ENCODE results near the gene MTERF2.

The MTERF2 gene

GRCh38 chr12:106981788-106982187, 5.2 kb downstream of the MTERF2 start:
- in situ Hi-C loops (cut with HindIII; ENCODE audit: low sequenced_read_pairs), result no loop called here
- no peak overlapping the region for H3K4me3 ChIP-seq (ENCODE audit: low read depth, low read length)
- no peak for DNase-seq (ENCODE audit: low read depth, low spot score)
- TF ChIP-seq, protein P1, sequence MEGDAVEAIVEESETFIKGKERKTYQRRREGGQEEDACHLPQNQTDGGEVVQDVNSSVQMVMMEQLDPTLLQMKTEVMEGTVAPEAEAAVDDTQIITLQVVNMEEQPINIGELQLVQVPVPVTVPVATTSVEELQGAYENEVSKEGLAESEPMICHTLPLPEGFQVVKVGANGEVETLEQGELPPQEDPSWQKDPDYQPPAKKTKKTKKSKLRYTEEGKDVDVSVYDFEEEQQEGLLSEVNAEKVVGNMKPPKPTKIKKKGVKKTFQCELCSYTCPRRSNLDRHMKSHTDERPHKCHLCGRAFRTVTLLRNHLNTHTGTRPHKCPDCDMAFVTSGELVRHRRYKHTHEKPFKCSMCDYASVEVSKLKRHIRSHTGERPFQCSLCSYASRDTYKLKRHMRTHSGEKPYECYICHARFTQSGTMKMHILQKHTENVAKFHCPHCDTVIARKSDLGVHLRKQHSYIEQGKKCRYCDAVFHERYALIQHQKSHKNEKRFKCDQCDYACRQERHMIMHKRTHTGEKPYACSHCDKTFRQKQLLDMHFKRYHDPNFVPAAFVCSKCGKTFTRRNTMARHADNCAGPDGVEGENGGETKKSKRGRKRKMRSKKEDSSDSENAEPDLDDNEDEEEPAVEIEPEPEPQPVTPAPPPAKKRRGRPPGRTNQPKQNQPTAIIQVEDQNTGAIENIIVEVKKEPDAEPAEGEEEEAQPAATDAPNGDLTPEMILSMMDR (IDR thresholded peaks at IDR 0.05; ENCODE audit: low read depth, low read length), result no peak

DNA sequence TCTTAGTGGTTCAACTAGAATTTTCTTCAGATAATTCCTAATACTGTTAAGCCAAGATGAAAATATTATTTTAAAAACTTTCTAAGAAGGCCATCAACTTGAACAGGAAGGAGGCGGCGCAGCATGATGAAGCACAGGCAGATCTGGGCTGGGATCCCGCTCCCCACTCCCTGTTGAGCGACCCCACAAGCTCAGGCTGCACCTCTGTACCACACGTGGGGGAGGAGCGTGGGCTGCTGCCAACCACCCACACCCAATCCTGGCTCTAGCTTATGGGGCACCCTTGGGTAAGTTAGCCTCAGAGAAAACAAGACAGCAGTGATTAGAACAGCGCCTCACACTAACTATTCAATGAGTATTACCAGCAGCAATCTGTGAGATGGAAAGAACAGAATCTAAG, 6.0 kb downstream of the MTERF2 start:
- peak; percentile 42 for DNase-seq (ENCODE audit: low read depth, low spot score)
- TF ChIP-seq, protein P1 (IDR thresholded peaks at IDR 0.05; ENCODE audit: low read depth, low read length), result no peak

DNA sequence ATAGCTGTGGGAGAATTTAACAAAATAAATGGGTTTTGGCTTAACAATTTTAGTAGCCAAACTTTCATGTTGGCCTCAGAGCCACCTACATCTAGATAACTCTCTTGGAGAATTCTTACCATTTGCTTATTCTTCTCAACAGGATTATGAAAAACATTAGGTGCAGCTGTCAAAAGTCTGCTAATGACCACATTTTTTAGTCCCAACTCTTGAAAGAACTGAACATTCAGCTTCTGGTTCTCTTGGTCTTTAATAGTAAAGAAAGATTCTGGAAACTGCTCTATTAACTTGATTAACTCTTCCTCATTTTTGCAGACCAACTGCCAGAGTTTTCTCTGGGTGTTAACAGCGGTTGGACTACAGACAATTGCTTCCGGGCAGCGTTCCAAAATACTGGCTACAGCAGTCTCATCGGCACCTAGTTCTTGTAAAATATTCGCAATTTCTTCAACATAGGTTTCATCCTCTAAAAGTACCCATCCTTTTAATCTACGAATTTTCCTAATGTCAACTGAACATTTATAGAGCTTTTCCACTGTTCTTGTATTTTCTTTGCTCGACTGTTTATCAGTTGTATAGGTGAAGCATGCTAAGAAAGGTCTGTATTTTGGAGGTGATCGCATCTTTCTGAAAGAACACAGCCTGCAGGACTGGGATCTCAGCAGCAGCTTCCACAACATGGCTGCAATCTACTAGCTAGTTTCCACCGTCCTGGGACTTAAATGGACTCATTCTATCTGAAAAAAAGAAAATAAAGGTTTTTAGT, 8.7 kb downstream of the MTERF2 start:
- peak; percentile 49 for DNase-seq (ENCODE audit: low read depth, low spot score)
- in situ Hi-C loops (cut with HindIII; ENCODE audit: low sequenced_read_pairs), result no loop called here
- TF ChIP-seq, protein P1 (IDR thresholded peaks at IDR 0.05; ENCODE audit: low read depth, low read length), result no peak
- no peak overlapping the region for H3K4me3 ChIP-seq (ENCODE audit: low read depth, low read length)

More for the DNA sequence above, 6.0 kb downstream of the MTERF2 start:
- H3K4me3 ChIP-seq (ENCODE audit: low read depth, low read length), result no peak overlapping the region
- in situ Hi-C loops (cut with HindIII; ENCODE audit: low sequenced_read_pairs), result no loop called here

DNA sequence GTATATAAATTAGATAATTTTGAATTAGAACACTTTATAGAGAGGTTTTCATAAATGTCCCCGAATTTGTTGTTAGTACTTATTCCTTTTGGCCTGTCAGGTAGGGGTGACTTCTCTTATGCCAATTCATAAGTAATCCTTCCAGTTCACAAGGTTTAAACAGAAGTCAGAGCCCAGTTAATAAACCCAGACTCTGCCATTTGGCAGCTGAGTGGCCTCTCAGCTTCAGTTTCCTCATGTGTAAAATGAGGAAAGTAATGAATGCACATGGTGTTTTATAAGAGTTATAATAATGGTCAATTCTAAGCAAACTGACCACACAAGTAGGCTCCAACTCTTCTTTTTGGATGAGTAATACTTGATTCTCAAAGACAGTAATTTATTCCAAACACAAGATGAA, 10.3 kb downstream of the MTERF2 start:
- DNase-seq (ENCODE audit: low read depth, low spot score), result no peak
- TF ChIP-seq, protein P1 (IDR thresholded peaks at IDR 0.05; ENCODE audit: low read depth, low read length), result no peak
- in situ Hi-C loops (cut with HindIII; ENCODE audit: low sequenced_read_pairs), result no loop called here
- no peak overlapping the region for H3K4me3 ChIP-seq (ENCODE audit: low read depth, low read length)

DNA sequence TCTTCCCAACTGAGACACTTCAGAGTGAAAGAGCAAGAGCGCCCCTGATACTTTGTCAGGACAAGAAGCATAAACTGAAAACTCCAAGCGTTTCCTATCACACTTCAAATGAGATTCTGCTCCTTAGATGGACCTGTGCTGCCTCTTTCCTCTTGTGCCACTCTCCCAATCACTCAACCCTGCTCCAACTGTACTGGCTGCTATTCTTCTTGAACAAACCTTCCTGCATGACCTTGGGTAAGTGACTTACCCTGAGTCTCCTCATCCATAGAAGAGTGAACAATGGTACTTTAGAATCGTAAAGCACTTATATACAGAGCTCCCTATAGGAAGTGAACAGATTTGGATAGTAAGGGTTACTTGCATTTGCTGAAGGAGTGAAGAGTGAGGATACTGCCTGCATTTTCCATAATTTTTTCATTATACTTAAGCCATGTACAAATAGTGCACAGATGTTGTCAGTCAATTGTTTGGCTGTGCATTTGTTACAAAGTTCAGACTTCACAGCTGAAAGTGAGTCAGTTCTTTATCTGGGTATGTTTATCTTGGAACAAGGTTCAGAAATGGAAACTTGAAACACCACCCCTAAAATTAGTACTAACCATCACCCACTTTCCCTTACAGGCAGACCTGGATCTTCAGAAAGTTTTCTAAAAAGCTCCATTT, 10.8 kb downstream of the MTERF2 start:
- DNase-seq (ENCODE audit: low read depth, low spot score), result peak; percentile 65
- in situ Hi-C loops (cut with HindIII; ENCODE audit: low sequenced_read_pairs), result no loop called here
- TF ChIP-seq, protein P1 (IDR thresholded peaks at IDR 0.05; ENCODE audit: low read depth, low read length), result no peak
- H3K4me3 ChIP-seq (ENCODE audit: low read depth, low read length), result no peak overlapping the region

- in situ Hi-C loops (cut with HindIII; ENCODE audit: low sequenced_read_pairs), result no loop called here
- no peak for DNase-seq (ENCODE audit: low read depth, low spot score)
- TF ChIP-seq, protein P1 (IDR thresholded peaks at IDR 0.05; ENCODE audit: low read depth, low read length), result no peak
- H3K4me3 ChIP-seq (ENCODE audit: low read depth, low read length), result no peak overlapping the region
Observed at GRCh38 chr12:106975098-106975497, 11.8 kb downstream of the MTERF2 start.

Measured in astrocyte of the spinal cord (primary cell).